ENCODE measurements around the gene RCAN2.
"Not testable (repeated sequence)": the region's sequence is repeated elsewhere in the genome, so short reads cannot be mapped to it uniquely, and the experiment has no call there.

Gene RCAN2

DNA sequence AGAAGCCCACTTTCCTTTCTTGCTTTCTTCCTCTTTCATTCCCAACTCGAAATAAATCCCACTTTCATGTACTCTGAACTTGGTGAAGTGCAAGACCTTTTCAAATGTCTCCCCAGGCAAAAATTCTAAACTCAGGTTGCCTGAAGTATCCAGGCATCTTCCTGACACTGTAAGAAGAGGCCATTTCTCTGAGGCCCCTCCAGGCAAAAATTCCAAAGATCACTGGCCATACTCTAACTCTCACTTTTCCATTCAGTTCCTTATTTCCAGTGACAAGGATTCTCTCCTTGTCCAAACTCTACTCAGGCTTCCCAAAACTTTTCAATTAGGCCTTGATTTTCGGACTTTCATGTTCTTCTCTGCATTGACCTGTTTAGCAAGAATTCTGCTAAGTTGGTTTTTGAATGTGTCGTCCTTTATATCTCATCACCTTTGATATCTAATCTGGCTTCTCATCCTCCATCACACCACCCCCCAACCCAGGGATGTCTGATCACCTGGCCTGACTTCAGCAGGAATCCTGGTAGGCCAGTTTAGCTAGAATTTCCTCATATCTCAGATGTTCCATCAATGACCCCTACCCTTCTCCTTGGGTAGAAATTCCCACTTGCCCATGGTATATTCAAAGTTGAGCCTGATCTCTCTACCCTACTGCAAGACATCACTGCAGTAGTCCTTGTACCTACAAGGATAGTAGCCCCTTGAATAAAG lies 124.9 kb downstream of the RCAN2 start:
- no peak for DNase-seq
- in situ Hi-C loops (cut with MboI; ENCODE audit: low pct_unique_long_range_greater_than_20kb, low sequenced_read_pairs), result no loop called here

DNA sequence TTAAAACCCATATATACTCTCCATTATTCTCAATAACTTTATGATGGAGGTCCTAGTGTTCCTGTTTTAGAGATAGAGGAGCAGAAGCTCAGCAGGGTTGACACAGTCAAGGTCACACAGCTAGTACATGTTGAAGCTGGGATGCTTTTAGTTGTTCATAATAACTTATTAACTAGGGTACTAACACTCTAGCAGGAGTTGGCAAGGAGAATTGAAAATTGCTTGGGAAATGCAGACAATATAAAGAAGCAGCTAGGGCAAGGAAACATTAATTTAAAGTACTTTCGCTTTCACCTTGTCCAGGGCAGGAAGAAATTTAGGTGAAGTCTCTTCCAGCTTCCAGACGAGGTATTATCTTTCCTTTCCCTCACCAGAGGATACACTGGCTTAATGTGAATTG lies 133.7 kb downstream of the RCAN2 start:
- DNase-seq, result no peak
- in situ Hi-C loops (cut with MboI; ENCODE audit: low pct_unique_long_range_greater_than_20kb, low sequenced_read_pairs), result no loop called here

DNA sequence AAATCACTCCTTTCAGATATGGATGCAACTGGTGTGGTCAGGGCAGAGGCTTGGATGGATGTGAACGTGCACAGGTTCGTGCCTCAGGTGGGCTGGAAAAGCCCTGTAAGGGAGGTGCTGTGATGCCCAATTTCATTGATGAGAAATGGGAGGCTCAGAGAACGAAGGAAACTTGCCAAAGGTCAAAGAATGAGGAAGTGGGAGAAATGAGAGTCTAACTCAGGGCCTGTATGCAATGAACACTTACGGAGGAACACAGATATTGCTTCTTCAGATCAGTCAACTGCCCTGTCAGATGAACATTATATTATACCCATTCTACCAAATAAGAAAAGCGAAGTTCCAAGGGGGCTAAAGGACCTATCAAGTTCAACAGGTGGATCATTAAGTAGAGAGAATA lies 134.7 kb downstream of the RCAN2 start:
- in situ Hi-C loops (cut with MboI; ENCODE audit: low pct_unique_long_range_greater_than_20kb, low sequenced_read_pairs), result no loop called here
- DNase-seq, result no peak

DNA sequence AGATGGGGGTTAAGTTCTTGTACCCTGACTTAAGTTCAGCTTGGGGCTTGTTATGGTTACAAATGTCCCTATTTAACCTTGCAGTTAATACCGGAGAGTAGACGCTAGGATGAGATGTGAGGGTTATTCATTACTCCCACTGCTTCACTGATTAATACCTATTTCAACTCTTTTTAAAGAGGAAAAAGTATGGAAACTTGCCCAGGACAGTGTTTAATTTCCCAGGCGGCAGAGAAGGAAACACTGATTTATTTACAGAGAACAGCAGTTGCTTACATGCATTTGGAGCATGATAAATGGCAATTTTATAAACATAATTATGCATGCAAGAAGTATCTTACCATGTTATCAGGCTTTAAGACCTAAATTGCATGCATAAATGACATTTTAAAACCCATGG lies 137.7 kb downstream of the RCAN2 start:
- DNase-seq, result no peak
- in situ Hi-C loops (cut with MboI; ENCODE audit: low pct_unique_long_range_greater_than_20kb, low sequenced_read_pairs), result no loop called here

DNA sequence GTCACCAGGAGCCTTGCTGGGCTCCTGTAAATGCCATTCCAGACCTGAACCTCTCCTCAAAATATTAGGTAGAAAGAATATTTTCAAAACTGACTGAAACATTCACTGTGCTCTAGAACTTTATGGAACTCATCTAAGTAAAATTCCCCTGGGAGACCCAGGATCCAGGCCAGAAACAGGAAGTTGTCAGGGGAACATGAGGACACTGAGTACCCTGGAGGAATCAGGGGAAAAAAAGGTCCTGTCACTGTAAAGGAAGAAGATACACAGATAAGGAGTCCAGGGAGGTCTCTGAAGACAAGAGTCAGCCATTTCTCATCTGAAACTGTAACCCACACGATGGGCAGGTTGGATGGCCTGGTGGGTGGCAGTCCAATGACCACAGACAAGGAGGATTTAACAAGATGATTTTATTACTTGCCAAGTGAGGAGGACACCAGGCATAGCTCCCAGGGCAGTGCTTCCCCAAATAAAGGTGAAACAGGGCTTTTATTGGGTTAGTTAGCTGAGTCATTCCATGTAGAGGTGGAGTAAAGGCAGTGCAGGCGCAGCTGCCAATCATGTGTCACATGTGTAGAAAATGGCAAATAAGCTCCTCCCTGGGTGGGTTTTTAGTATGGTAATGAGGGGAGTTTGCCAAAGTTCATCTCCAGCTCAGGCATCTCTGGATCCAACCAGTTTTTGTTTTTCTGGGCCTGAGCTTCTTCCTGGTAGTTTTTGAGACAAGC lies 138.5 kb downstream of the RCAN2 start:
- in situ Hi-C loops (cut with MboI; ENCODE audit: low pct_unique_long_range_greater_than_20kb, low sequenced_read_pairs), result no loop called here
- no peak for DNase-seq

DNA sequence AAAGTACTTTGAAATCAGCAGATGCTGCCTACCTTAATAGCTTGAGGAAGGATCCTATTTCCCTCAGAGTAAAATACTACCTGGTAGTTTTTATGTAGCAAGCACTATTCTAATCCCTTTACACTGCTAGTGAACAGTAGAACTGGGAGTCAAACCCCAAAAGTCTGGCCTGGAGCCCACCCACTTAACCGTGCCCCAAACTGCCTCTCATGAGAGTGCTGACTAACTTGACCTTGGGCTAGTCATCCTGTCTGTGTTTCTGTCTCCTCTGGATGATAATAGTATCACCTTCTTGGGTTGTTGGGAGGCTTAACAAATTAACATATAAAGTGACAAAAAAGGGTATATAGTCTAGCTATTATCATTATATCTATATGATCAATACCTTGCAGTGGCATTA lies 140.5 kb downstream of the RCAN2 start:
- in situ Hi-C loops (cut with MboI; ENCODE audit: low pct_unique_long_range_greater_than_20kb, low sequenced_read_pairs), result no loop called here
- DNase-seq, result no peak

DNA sequence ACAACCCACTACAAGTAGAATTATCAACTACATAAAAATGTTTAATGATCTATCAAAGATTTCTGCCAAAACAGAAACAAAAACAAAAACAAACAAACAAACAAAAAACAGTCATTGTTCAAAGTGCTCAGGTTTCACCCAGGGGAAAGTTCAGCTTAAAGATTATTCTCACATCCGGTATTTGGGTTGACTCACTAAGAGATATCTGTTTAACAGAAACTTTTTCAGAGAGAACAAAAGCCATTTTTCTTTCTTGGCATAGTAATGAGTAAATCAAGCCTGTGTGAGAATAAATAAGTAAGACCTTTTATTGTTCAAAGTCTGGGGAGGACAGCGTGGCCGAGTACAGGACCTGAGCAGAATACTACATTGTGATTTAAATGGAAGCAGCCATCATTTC lies 143.6 kb downstream of the RCAN2 start:
- no peak for DNase-seq
- in situ Hi-C loops (cut with MboI; ENCODE audit: low pct_unique_long_range_greater_than_20kb, low sequenced_read_pairs), result no loop called here

DNA sequence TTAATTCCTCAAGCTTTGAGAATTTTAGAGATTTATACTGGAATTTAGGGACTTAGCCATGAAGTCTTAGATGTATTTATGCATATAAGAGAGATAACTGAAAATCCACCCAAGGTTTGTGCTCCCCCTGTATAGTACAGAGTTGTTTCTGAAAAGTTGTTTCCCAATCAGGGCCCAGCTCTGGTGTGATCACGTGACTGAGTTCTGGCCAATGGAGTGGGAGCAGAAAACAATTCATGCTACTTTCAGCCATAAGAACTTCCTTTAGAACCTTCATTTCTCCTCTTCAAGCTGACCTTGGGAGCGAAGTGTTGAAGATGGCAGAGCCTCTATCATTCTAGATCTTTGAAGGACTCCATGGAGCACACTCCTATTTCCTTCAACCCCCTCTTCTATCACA lies 151.0 kb downstream of the RCAN2 start:
- in situ Hi-C loops (cut with MboI; ENCODE audit: low pct_unique_long_range_greater_than_20kb, low sequenced_read_pairs), result no loop called here
- no peak for DNase-seq

DNA sequence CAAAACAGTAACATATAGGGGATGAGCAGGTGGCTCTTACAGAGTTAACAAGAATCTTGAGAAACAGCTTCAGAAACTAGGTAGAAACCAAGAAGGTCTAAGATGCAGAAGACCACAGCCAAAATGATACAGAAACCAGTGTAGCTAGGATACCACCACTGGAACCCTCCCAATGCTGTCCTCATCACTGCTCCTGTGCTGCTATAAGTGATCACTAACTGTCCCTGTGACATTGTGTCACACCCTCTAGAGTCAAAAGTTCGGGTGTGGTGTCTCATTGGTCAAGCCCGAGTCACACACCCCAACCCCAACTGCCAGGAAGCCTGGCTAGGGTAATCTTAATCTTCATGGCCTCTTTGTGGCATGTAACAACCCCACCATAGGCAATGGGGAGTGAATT lies 153.1 kb downstream of the RCAN2 start:
- no peak for DNase-seq
- in situ Hi-C loops (cut with MboI; ENCODE audit: low pct_unique_long_range_greater_than_20kb, low sequenced_read_pairs), result no loop called here

DNA sequence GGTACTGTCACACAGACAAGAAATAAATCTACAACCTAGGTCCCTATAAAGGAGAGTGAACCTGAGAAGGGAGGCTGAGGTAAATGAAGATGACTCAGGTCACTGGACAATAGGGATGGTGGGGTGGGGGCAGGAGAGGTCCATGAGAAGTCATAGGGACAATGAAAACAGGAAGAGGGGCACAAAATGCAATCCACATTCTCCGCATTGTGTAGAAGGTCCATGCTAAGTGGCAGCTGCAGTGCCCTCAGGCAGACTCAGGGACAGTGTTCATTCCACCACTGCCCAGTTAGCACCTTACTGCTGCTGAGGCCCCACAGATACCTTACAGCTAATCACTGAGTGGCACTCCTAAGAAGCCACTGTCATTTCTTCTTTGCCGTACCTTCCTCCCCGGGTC lies 156.8 kb downstream of the RCAN2 start:
- in situ Hi-C loops (cut with MboI; ENCODE audit: low pct_unique_long_range_greater_than_20kb, low sequenced_read_pairs), result no loop called here
- DNase-seq, result no peak

DNA sequence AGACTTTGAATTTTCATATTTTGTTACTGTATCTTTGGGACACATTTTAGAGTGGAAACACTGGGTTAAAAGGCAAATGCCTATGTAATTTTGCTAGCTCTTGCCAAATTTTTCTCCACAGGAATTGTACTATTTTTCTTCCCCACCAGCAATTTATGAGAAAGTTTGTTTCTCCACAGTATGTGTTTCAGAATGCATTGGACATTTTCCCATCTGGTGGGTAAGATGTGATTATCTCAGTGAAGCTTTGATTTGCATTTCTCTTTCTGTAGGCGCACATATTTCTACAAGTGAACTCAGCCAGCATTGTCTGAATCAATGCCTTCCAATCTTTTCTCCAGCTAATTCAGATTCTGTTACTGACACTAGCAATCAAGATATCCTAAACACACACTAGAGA lies 157.8 kb downstream of the RCAN2 start:
- in situ Hi-C loops (cut with MboI; ENCODE audit: low pct_unique_long_range_greater_than_20kb, low sequenced_read_pairs), result no loop called here

DNA sequence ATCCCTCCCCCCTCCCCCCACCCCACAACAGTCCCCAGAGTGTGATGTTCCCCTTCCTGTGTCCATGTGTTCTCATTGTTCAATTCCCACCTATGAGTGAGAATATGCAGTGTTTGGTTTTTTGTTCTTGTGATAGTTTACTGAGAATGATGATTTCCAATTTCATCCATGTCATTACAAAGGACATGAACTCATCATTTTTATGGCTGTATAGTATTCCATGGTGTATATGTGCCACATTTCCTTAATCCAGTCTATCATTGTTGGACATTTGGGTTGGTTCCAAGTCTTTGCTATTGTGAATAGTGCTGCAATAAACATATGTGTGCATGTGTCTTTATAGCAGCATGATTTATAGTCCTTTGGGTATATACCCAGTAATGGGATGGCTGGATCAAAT lies 158.8 kb downstream of the RCAN2 start:
- in situ Hi-C loops (cut with MboI; ENCODE audit: low pct_unique_long_range_greater_than_20kb, low sequenced_read_pairs); DNase-seq: not testable (repeated sequence)

More for the DNA sequence above, 157.8 kb downstream of the RCAN2 start:
- no peak for DNase-seq

DNA sequence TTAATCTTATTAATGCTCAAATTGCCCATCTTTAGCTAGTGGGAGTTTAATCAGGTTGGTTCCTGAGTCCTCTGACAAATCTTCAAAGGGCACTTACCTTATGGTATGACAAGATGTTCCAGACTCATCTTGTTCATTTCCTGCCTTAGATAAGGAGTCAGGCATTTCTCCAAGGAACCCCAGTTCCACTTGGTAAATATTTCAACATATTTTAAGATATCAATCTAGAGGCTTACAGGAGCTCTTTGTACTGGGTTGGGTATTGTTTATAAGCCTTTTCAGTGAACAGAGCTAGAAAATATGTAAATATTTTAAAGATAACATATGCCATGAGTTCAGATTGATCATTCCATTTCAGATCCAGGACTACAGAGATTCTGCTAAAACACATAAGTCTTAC lies 159.8 kb downstream of the RCAN2 start:
- no peak for DNase-seq
- in situ Hi-C loops (cut with MboI; ENCODE audit: low pct_unique_long_range_greater_than_20kb, low sequenced_read_pairs), result no loop called here

DNA sequence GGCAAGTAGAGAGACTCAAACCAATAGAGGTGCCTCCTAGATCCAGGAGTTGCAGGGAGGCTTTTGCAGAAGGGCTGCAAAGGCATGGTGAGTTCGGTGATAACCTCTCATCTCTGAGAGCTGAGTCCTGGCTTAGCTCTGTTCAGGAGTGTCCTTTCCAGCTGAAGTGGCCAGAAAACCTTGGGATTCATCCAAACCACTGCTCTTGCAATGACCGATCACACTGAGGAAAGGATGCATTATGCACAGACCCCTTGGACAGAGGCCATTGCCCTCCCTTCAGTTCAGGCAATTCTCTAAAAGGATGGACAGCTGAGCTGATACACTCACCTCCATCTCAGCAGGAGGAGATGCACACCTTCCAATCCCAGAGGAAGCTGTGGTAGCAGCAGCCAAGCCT lies 161.7 kb downstream of the RCAN2 start:
- no peak for DNase-seq
- in situ Hi-C loops (cut with MboI; ENCODE audit: low pct_unique_long_range_greater_than_20kb, low sequenced_read_pairs), result no loop called here

DNA sequence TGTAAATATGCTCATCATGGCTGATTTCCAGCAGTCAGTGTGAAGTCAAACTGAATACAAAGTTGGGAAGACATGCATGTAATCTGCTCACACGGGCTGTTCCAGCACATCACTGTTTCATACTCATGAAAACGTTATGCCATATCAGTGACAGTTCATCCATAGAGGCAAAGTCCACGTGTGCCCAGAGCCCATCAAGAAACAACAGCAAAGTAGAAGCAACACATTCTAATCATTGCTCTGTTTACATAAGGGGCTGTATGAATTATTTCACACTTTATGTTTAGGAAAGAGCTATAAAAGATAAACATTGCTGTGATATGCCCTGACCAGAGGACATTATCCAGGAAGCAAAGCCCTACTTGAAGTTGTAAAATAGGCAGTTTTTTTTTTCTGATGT lies 163.5 kb downstream of the RCAN2 start:
- in situ Hi-C loops (cut with MboI; ENCODE audit: low pct_unique_long_range_greater_than_20kb, low sequenced_read_pairs), result no loop called here
- no peak for DNase-seq

DNA sequence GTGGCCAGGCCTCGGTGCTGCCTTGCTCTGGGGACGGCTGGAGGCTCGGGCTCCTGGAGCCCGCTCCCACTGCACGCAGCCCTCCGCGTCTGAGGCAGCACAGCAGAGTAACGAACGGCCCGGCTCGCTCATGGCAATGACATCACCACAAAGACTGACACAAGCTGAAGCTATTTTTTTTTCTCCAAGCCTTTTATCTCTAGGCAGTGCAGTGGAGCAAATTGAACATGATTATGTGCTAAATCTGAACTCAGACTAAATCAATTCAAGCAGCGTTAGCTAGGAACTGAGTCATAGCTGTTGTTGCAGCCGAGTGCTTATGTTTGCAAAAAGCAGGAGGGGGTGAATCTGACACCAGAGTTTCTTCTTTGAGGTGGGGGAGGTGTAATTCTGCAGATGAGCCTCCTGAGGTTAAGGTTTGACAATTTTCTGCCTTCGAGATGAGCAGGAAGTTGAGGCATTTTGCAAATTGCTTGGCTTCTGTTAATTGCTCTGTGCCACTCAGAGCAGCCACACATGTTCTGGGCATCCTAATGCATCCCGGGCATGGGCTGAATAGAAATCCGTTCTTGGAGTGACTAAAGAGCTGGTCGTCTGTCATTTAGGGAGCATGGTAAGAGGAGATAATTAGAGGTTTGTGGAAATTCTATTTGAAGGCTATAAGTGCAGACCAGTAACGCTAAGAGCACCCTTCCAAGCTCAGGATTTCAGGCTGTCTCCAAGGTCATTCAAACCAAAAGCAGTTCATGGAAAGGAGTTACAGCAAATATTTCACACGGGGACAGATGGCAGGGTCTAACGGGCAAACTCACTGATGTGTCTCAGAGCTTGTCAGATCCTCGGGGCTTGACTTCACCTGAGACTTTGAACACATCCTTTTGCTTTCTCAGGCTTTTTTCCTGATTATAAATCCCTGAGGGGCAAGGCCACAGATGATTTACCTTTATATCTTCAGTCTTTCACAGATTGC lies 165.4 kb downstream of the RCAN2 start:
- in situ Hi-C loops (cut with MboI; ENCODE audit: low pct_unique_long_range_greater_than_20kb, low sequenced_read_pairs), result no loop called here
- no peak for DNase-seq

DNA sequence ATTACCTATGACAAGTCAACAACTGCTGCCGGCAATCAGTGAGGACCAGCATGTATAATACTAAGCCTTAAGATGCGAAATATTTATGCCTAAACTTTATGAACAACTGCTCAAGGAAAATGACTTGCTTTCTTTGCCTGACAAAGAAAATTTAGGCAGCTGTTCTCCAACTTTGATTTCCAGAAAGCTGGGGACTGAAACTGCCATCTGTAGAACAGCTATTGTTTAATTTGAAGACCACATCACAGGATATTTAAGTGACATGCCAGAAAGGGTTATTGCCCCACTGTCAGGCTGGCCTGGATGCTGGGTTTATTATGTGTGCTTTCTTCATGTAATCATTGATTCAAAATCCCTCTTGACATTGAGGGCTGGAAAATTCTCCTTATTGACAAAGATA lies 166.5 kb downstream of the RCAN2 start:
- in situ Hi-C loops (cut with MboI; ENCODE audit: low pct_unique_long_range_greater_than_20kb, low sequenced_read_pairs), result no loop called here

DNA sequence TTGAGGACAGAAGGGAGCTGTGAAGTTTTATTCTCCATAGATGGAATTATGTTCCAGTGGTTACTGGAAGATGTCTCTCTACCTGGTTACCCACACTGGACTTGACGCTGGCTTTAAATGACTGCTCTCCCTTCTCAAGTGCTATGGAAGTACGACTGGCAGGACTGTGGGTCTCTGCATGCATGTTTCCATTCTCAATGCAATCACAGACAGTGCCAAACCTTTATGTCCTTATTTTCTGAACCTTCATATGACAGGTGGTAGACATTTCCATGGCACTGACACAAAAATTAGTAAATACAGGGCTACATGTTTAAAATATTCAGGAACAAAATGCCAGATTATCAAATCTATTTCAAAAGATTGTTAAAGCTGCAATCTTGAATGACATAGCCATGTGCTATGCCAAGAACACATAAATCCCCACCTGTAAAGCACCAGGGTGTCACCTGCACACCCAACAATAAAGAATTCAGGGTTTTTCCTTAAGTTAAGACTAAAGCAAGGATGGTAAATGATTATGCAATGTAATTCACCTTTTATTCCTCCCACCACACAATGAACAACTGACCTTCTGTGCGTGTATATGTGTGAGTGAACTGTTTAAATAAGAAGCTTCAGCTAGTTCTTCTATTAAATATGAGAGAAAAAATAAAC lies 167.2 kb downstream of the RCAN2 start:
- no peak for DNase-seq
- in situ Hi-C loops (cut with MboI; ENCODE audit: low pct_unique_long_range_greater_than_20kb, low sequenced_read_pairs), result no loop called here

More for the DNA sequence above, 166.5 kb downstream of the RCAN2 start:
- no peak for DNase-seq

DNA sequence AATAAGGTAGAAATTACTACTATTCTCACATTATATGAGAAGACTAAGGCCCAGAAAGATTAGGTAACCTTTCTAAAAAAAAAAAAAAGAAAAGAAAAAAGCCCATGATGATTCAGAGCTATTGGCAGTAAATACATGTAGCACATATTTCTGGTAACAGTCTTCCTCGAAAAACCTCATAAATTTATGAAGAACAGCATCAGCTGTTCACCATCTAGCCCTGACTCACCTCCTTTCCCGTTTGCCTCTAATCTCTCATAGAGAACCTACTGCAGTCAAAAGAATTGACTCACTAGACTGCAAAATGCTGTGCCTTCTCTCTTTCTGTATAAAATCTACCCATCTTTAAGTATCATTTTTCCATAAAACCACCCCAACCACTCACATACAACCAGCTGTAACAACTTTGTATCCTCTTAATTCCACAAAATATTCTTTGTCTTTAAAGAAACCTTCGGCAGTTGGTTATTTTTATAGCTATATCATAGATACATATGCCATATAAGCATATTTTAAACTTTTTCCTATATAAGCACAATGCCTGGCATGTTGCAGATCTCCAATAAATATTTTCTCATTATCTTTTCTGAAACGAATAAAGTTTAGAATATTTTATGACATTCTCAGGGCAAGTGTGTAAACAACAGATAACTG lies 167.8 kb downstream of the RCAN2 start:
- in situ Hi-C loops (cut with MboI; ENCODE audit: low pct_unique_long_range_greater_than_20kb, low sequenced_read_pairs), result no loop called here
- no peak for DNase-seq

All from KBM-7 (cell line).